Fibroblast of skin of back (primary cell): ENCODE measurements around the gene PRKCA.
A peak's percentile ranks its signal among the peaks of the same experiment; 100 is the strongest.
"Not testable (repeated sequence)": the region's sequence is repeated elsewhere in the genome, so short reads cannot be mapped to it uniquely, and the experiment has no call there.

Source experiments
- DNase-seq: peaks from one replicate; pipeline ENCODE4 v3.0.0-alpha.2; 2013

PRKCA gene

GRCh38 chr17:66441101-66441661, 138.8 kb downstream of the PRKCA start:
- DNase-seq: no peak

GRCh38 chr17:66443166-66443565, 140.8 kb downstream of the PRKCA start:
- no peak for DNase-seq

- DNase-seq: no peak
Measured at GRCh38 chr17:66443606-66444005, 141.2 kb downstream of the PRKCA start.

- no peak for DNase-seq
Measured at GRCh38 chr17:66444031-66444430, 141.6 kb downstream of the PRKCA start.

- peak; percentile 36 for DNase-seq
Measured at GRCh38 chr17:66445229-66445628, 142.8 kb downstream of the PRKCA start.

GRCh38 chr17:66446419-66446818, 144.0 kb downstream of the PRKCA start:
- DNase-seq: no peak

GRCh38 chr17:66447159-66447558, 144.7 kb downstream of the PRKCA start:
- DNase-seq: no peak

- DNase-seq: no peak
Measured at GRCh38 chr17:66448026-66448639, 145.7 kb downstream of the PRKCA start.

- no peak for DNase-seq
Measured at GRCh38 chr17:66449418-66449977, 147.1 kb downstream of the PRKCA start.

GRCh38 chr17:66450008-66450851, 147.8 kb downstream of the PRKCA start:
- DNase-seq: no peak

GRCh38 chr17:66450852-66451158, 148.4 kb downstream of the PRKCA start:
- no peak for DNase-seq

- no peak for DNase-seq
Measured at GRCh38 chr17:66451188-66452149, 149.1 kb downstream of the PRKCA start.

- no peak for DNase-seq
Measured at GRCh38 chr17:66455060-66455459, 152.6 kb downstream of the PRKCA start.

GRCh38 chr17:66457499-66457898, 155.1 kb downstream of the PRKCA start:
- DNase-seq: not testable (repeated sequence)

GRCh38 chr17:66458782-66459181, 156.4 kb downstream of the PRKCA start:
- DNase-seq: no peak

GRCh38 chr17:66459811-66460270, 157.4 kb downstream of the PRKCA start:
- peak; percentile 94 for DNase-seq

- DNase-seq: no peak
Measured at GRCh38 chr17:66460558-66460957, 158.1 kb downstream of the PRKCA start.

- no peak for DNase-seq
Measured at GRCh38 chr17:66461343-66461995, 159.1 kb downstream of the PRKCA start.

GRCh38 chr17:66462010-66462409, 159.6 kb downstream of the PRKCA start:
- no peak for DNase-seq

- DNase-seq: no peak
Measured at GRCh38 chr17:66464921-66465320, 162.5 kb downstream of the PRKCA start.

GRCh38 chr17:66465701-66466100, 163.3 kb downstream of the PRKCA start:
- DNase-seq: no peak
